Peyer's patch (tissue), 4 donors: ENCODE measurements around the gene ADCY6. TPM values are rescaled to one million over a fixed set of nuclear protein-coding genes. Genes with fewer than 3 reads are reported as not detected.

ENCODE experiments used
- DNase-seq, 3 donors: peaks; one replicate each; pipeline ENCODE4 v3.0.0-alpha.2; 2017 to 2019
- H3K27ac ChIP-seq, 4 donors: fragments of 200-600 bp; sonication (generic); one replicate each; pipeline ENCODE4 v1.5.1; 2016 to 2019
- H3K27me3 ChIP-seq, 2 donors: fragments of 200-600 bp; sonication (generic); one replicate each; pipeline ENCODE4 v1.5.1; 2019
- H3K36me3 ChIP-seq, 3 donors: fragments of 200-600 bp; sonication (generic); one replicate each; pipeline ENCODE4 v1.5.1; 2016 to 2019
- H3K4me1 ChIP-seq, 4 donors: fragments of 200-600 bp; sonication (generic); one replicate each; pipeline ENCODE4 v1.5.1; 2016 to 2019
- H3K4me3 ChIP-seq, 4 donors: fragments of 200-600 bp; sonication (generic); 1 replicate in 3 of 4; 2 replicates in 1 of 4; pipeline ENCODE4 v1.5.1; 2016 to 2019; ENCODE audit warnings: mild to moderate bottlenecking in 1 of 4
- H3K9me3 ChIP-seq, 4 donors: fragments of 200-600 bp; sonication (generic); one replicate each; pipeline ENCODE4 v1.5.1; 2016 to 2019; ENCODE audit warnings: mild to moderate bottlenecking in 1 of 4
- POLR2A ChIP-seq, 2 donors: fragments of 450-650 bp; IDR thresholded peaks; one replicate each; pipeline ENCODE4 v1.5.1; 2017; ENCODE audit warnings: antibody characterized with exemption in 2 of 2, mild to moderate bottlenecking in 2 of 2, moderate library complexity in 2 of 2
- total RNA-seq, 4 donors: library from RNA; depleted of rRNA; stranded (reverse); fragments of >200 nt; gene quantifications; one replicate each; pipeline ENCODE4 v1.1.0, GENCODE V29; 2016
- TF ChIP-seq, protein P1 (sequence below), 6 experiments: fragments of 450-650 bp in 4 of 6; fragments of 200-600 bp in 2 of 6; sonication (generic) in 1 of 6; IDR thresholded peaks; one replicate each; pipeline ENCODE4 v1.5.1; 2017 to 2019; ENCODE audit warnings: antibody characterized with exemption in 6 of 6, mild to moderate bottlenecking in 3 of 6, moderate library complexity in 1 of 6

The ADCY6 gene
- total RNA-seq, 4 donors from 2014 or later: 71.3 to 175 (median 129) TPM

GRCh38 chr12:48814262-48815125 is 25.6 kb upstream of the ADCY6 start:
- no peaks in the 10 kb centered on the region for H3K9me3 ChIP-seq
- no peaks in the 10 kb centered on the region for H3K36me3 ChIP-seq
- no peaks in the 10 kb centered on the region for H3K27me3 ChIP-seq
- H3K4me3 ChIP-seq: peak overlapping the region; percentile 69 to 86 (median 80)
- H3K4me1 ChIP-seq: peaks cover 0 to 41% (median 7%) of the 10 kb centered on the region in 4 donors
- DNase-seq: peak; percentile 89 to 95 (median 94)
- H3K27ac ChIP-seq: peak overlapping the region; percentile 77 to 93 (median 87)
- TF ChIP-seq, protein P1, sequence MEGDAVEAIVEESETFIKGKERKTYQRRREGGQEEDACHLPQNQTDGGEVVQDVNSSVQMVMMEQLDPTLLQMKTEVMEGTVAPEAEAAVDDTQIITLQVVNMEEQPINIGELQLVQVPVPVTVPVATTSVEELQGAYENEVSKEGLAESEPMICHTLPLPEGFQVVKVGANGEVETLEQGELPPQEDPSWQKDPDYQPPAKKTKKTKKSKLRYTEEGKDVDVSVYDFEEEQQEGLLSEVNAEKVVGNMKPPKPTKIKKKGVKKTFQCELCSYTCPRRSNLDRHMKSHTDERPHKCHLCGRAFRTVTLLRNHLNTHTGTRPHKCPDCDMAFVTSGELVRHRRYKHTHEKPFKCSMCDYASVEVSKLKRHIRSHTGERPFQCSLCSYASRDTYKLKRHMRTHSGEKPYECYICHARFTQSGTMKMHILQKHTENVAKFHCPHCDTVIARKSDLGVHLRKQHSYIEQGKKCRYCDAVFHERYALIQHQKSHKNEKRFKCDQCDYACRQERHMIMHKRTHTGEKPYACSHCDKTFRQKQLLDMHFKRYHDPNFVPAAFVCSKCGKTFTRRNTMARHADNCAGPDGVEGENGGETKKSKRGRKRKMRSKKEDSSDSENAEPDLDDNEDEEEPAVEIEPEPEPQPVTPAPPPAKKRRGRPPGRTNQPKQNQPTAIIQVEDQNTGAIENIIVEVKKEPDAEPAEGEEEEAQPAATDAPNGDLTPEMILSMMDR (IDR thresholded peaks at IDR 0.05): peak; percentile 98 to 100 (median 100)
- TF ChIP-seq POLR2A (IDR thresholded peaks at IDR 0.05): peak; percentile 57 to 66

DNA sequence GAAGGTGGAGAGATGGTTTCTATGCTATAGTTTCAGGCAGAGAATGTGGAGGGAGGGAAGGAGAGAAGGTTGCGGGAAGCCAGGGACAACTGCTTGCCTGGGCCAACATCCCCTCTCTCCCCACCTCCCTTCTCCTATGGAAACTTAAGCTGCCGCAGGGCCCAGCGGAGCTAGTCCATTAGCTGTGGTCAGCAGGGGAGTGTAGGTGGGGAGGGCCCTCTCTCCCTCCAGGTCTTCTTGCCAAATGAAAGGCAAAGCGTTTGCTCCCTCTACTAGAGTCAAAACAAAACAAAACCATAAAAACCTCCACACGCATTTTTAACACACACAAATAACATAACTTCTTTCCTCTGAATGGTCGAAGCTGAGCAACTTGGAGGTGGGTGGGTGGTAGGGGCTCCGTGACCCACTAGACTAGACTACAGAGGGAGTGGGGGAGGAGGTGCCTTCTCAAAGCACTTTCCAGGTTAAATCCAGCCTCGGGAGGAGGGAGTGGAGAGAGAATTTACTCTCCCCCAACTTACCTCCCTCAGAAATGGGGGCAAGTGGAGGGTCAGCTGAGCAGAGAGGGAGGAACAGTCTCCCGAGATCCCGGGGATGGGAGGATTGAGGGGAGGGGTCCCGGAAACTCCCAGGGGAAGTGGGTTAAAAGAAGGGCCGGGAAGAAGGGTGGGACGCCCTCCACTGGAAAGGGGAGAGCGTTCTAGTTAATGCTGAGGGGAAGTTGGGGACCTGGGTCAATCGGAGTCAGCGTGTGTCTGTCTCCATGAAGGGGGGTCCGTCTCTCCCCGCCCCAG is 24.8 kb upstream of the ADCY6 start:
- Histone ChIP-seq H3K9me3 (no peaks in the 10 kb centered on the region), H3K4me3 (peak overlapping the region; percentile 69 to 86 (median 80)), H3K27ac (peak overlapping the region; percentile 77 to 93 (median 87)), H3K36me3 (no peaks in the 10 kb centered on the region), H3K4me1 (peaks cover 0 to 41% (median 7%) of the 10 kb centered on the region in 4 donors), H3K27me3 (no peaks in the 10 kb centered on the region)
- DNase-seq: no peak
- TF ChIP-seq POLR2A (IDR thresholded peaks at IDR 0.05): no peak
- TF ChIP-seq, protein P1 (IDR thresholded peaks at IDR 0.05): no peak

GRCh38 chr12:48812389-48812788 is 23.5 kb upstream of the ADCY6 start:
- TF ChIP-seq POLR2A (IDR thresholded peaks at IDR 0.05): no peak
- TF ChIP-seq, protein P1 (IDR thresholded peaks at IDR 0.05): no peak
- H3K27ac ChIP-seq: peak overlapping the region in 3 of 4 donors; percentile 6 to 48 (median 19)
- DNase-seq: no peak

DNA sequence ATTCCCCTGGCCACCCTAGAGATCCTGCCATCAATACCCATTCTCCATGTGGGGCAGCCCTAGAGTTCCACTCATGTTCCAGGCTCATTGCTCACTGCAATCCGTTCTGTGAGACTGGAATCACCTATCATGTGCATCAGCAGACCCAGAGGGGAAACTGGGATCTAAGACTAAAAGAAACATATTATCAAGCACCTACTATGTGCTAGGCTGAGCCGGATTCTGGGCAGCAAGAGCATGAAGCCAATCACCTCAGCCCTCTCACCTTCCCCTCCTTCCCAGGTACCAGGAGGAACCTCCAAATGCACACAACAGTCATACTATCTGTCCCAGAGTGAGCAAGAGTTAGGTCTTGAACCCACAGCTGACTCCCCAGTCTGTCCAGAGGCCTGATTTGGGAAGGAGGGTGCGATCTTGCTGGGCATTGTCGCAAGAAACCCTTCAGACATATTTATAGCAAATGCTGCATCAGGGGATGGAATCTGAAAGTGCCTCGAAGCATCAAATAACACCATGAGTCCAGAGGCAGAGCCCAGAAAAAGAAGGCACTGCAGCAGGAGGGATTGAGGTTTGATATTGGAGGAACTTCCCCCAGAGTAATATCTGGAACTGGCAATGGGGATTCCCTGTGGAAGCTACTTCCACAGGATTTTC is 22.7 kb upstream of the ADCY6 start:
- no peaks in the 10 kb centered on the region for H3K36me3 ChIP-seq
- TF ChIP-seq POLR2A (IDR thresholded peaks at IDR 0.05): no peak
- TF ChIP-seq, protein P1 (IDR thresholded peaks at IDR 0.05): no peak
- H3K4me1 ChIP-seq: peaks cover 0 to 30% (median 4%) of the 10 kb centered on the region in 4 donors
- H3K27me3 ChIP-seq: no peaks in the 10 kb centered on the region
- H3K9me3 ChIP-seq: no peaks in the 10 kb centered on the region
- no peak for DNase-seq
- no peak overlapping the region for H3K4me3 ChIP-seq
- H3K27ac ChIP-seq: peak overlapping the region in 3 of 4 donors; percentile 21 to 63 (median 35)

More at GRCh38 chr12:48812389-48812788, 23.5 kb upstream of the ADCY6 start:
- Histone ChIP-seq H3K27me3 (no peaks in the 10 kb centered on the region), H3K9me3 (no peaks in the 10 kb centered on the region), H3K36me3 (no peaks in the 10 kb centered on the region), H3K4me3 (no peak overlapping the region), H3K4me1 (peaks cover 0 to 34% (median 4%) of the 10 kb centered on the region in 4 donors)

DNA sequence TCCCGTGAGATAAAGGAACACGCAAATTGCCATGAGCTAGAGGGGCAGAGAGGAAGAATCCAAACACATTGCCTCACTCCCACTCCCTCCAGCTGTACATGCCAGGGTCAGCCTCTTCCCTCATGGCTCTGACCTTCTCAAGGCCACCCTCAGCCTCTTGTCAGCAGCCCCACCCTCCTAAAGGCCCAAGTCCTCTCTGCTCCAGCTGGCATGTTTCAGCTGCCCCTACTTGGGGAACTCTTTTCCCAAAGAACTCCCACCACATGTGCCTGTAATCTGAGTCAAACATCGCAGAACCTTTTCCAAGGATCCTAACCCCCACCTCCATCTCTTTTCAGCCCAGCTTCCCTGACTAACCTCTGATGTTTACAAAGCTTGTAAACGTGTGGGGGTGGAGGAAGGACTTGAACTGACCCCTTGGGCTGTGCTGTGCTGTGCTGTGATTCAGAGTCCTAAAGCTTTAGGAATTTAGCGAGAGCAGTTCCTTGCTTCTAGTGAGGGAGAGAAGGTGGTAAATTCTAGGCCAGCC is 22.1 kb upstream of the ADCY6 start:
- no peak overlapping the region for H3K4me3 ChIP-seq
- no peak for DNase-seq
- H3K36me3 ChIP-seq: no peaks in the 10 kb centered on the region
- no peaks in the 10 kb centered on the region for H3K9me3 ChIP-seq
- TF ChIP-seq, protein P1 (IDR thresholded peaks at IDR 0.05): no peak
- no peak for TF ChIP-seq POLR2A (IDR thresholded peaks at IDR 0.05)
- no peaks in the 10 kb centered on the region for H3K27me3 ChIP-seq
- H3K4me1 ChIP-seq: peaks cover 0 to 24% (median 2%) of the 10 kb centered on the region in 4 donors
- peak overlapping the region in 3 of 4 donors; percentile 21 to 63 (median 35) for H3K27ac ChIP-seq
